NCI-H226 (cell line): ENCODE measurements around the gene TPRA1.

Source experiments
- DNase-seq: peaks from one replicate; pipeline ENCODE4 v3.0.0-alpha.2; 2015

The TPRA1 gene

DNA sequence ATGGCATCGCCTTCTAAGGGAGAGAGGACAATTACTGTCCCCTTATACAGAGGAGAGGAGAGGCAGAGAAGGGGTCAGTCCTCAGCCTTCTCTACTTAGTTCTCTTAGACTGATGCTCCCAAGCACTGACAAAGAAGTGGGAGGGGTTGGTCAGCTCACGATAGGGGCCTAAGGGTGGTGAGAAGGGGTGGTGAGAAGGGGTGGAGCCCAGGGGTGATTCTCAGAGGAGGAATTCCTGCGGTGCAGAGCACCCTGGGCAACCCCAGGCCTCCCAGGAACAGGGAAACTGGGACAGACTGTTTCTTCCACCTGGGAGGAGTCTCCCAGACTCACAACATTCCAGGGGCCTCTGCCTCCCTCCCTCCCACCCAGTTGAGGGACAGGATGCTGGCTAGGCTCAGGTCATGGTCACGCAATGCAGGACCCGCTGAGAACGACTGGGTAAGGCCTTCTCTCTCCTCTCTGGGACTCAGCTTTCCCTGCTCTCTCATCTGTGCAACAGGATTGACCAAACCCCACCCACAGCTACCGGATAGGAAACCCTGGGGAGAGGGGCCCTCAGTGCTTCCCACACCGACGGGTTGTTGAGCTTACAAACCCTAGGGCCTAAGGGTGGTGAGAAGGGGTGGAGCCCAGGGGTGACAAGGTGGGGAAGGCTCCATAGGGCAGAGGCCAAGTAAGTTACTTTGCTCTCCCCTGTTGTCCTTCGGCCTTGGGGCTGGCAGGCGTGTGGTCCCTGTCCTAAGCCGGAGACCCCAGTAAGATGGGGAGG, 1.5 kb downstream of the TPRA1 start:
- DNase-seq = peak; percentile 96

DNA sequence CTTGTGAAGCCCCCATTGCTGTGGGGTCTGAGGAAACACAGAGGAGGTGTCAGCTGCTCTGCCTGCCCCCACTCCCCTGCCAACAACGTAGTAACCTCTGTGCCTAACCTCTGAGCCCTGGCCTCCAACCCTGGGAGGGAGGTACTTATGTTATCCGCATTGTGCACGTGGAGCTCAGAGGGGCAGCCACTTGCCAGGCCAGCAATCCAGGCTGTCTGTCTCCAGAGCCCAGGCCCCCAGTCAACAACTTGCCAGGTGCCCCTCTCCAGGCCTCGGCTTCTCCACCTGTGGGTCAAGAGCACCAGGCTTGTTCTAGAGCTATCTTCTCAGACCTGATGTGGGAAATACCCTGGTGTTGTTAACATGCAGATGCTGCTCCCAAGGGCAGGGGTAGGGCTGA, 2.7 kb downstream of the TPRA1 start:
- no peak for DNase-seq

DNA sequence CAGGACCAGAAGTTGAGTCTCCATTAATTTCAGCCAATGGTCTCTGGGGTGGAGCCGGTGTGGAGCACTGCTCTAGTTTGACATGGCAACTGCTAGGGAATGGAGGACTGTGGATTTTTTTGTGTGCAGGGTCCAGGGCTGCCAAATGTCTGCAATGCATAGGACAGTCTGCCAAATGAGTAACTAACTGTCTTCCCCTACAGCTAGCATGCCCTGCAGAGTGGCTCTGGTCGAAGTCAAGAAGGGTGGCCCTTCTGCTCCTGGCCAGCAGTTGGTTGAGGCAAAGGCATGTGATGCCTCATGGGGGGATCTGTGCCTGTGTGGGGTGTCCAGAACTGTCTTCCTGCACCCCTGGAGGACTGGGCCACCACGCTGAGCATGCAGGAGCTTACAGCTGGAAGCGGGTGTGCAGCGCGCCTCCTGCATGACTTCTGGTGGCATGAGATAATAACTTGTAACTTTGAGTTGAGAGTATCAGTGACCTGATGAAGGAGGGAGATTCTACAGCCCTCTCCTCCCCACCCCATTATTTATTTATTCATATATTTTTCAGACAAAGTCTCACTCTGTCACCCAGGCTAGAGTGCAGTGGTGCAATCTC, 4.6 kb downstream of the TPRA1 start:
- no peak for DNase-seq

DNA sequence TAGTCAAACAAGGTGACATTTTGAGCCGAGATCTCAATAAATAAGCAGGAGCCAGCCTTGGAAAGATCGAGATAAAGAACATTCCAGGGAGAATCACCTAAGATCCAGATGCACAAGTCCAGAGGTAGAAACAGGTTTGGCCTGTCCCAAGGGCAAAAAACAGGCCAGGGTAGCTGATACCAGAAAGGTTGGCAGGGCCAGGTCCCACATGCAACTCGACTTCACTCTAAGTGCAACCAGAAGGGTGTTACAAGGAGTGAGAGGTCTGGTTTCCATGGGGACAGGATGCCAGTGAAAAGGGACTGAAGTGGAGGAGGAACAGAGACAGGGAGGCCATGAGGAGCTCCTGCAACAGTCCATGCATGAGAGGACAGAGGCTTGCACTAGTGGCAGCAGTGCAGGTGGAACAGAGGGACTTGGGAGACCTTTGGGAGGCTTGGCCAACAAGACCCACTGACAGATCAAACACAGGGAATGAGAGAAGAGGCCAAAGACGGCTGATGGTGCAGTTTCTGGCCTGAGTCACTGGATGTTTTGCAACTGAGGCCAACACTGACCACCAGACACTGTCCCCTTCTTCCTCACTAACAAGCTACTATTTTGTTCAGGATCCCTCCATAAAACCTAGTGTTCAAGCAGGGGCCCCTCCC, 5.2 kb downstream of the TPRA1 start:
- DNase-seq = no peak

DNA sequence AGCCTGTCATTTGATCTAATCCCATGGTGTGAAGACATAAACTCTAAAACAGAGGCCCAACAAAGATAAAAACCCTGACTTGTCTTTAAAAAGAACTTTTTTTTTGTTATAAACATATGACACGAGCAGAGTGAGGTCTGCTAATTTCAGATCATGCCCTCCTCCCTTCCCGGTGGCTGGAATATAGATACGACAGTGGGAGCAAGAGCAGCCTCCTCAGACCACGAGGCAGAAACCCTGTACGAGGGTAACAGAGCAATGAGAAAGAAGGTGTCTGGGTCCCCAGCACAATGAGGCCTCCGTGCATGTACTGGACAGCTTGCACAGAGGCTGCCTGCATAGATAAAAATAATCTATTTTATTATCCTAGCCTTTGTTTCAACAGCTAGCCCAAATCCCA, 5.8 kb downstream of the TPRA1 start:
- DNase-seq = no peak

DNA sequence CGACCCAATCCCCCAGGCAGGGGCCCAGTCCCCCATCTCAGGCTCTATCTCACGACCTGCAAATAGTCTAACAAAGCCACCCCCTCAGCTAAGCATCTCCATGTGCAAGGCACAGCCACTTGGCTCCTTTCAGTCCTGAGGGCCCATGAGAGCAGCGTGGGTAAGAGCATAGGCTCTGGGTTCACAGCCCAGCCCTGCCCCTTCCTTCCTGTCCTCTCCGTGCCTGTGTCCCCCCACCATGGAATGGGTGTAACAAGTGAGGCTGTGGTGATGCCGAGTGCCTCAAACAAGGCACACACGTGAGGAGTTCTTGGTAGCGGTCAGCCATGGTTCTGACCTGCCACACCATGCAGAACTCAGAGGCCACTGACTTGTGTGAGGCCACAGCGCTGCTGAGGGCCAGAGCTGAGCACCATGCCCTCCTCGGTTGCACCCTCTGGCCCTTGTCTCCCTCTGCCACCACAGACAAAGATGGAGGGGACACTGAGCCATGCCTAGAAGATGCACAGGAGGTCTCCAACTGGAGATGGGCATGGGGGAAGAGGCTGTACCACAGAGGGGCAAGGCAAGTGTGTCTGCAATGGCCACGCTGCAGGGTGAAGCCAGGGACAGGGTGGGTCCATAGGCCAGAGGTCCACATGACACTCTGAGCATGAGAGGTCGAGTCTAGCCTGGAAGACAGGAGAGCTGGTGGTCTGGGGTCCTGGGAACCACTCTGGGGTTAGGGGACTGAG, 10.0 kb downstream of the TPRA1 start:
- DNase-seq = no peak

DNA sequence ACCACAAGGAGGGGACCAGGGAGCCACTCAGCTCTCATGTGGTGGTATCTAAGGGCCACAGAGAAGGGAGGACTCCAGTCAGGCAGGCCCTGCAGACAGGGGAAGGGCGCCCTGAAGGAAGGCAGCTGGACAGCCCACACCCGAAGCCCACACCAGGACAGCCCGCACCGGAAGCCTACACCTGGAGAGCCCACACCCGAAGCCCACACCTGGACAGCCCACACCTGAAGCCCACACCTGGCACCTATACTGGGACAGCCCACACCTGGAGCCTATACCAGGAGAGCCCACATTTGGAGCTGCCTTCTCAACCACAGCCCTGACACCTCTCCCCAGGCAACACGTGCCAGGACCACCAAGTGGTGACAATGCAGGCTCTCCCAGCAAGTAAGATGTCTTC, 11.7 kb downstream of the TPRA1 start:
- DNase-seq = no peak

DNA sequence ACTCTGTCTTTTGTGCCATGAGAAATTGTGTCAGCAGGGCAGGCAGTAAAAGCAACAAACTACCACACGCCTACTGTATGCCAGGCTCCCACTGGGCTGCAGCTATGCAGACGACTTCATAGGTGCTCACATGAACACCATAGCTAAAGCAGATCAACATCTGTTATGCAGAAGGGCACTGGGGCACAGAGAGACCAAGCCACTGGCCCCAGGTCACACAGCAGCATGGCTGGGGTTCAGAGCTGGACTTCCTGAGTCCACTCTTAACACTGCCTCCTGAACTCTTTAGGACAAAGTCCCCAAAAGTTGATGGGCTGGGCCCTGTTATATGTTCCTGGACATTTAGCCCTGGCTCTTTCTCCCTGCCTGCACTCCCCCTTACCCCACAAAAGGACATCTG, 12.4 kb downstream of the TPRA1 start:
- no peak for DNase-seq

DNA sequence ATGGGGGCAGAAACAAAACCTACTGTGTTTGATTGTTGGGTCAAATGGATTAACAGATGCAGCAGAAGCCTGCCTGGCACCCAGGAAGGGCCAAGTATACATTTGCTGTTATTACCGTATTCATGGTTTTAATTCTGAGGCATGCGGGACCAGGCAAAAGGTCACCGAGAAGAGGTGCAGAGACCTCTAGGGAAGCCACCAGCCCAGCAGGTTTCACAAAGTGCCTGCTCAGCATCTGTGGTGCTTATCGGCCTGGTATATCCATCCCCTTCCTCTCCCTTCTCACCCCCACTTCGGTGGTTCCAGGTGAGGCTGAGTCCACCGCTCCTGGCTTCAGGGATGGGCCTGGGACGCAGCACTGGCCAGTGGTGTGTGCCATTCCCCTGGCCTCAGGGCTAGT, 13.1 kb downstream of the TPRA1 start:
- DNase-seq = no peak

DNA sequence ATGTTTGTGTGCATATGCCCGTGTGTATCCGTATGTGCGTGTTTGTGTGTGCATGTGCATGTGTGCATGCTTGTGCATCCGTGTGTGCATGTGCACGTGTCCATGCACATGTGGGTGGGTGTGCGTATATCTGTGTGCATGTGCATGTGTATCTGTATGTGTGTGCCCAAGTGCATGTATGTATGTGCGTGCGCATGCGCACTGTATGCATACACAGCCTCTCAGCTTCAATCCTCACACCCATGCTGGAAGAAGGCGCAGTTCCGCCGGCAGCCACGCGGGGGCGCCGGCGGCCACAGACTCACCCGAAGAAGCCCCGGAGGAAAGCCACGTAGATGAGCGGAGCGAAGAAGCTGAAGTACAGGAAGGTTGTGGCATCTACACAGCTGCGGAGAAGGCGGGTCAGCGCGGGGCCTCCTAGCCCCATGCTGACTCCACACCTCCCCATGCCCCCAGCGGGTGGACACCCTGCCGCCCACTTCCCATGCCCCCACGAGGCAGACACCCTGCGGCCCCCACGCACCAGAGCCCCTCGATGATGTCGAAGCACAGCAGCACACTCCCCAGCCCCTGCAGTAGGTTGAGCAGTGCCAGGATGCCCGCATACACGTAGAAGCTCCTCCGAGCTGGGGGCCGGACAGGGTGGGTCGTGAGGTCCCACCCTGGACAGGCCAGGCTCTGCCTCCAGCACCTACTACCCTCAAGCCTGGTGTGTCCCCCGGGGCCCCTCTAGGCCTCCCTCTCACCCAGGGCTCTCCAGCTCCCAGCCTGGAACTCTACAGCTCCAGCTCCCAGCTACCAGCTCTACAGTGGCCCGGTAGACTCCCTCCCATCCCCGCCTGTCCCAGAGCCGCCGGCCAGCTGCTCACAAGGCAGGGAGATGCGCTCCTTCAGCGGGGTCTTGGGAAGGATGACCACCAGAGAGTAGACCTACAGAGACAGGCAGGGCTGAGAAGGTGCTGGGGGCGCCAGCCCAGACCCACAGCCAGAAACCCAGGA, 15.4 kb downstream of the TPRA1 start:
- peak; percentile 84 for DNase-seq

DNA sequence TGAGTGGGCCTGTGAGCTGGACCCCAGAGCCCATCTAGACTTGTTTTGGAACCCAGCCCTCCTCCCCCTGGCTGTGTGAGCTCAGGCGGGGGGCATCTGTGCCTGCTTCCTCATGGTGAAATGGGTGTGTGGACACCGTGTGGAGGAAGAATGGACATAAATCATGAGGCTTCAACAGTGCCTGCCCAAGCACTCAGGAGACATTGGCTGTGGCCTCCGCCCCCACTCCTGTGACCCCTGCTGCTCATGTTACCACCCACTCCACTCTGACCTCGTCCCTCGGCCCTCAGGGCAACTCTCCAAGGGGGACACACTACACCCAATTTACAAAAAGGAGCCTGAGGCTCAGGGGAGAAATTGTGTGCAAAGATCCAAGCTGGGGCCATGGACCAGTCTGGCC, 16.6 kb downstream of the TPRA1 start:
- no peak for DNase-seq

DNA sequence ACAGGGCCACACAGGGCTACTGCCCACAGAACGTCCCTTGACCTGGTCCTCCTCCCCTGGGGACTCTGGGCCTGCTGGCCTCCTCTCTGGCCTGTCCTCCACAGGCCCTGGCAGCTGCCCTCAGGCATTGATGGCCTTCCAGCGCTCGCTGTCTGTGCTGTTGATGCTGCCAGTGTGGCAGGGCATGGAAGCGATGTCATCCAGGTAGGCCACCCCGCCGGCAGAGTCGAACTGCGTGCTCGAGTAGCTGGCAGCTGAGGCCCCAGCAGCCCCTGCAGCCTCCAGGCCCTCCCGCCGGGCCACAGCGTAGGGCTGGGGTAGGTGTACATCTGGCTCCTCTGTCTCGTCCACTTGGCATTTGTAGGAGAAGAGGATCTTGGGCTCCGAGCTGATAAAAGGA, 17.1 kb downstream of the TPRA1 start:
- no peak for DNase-seq

DNA sequence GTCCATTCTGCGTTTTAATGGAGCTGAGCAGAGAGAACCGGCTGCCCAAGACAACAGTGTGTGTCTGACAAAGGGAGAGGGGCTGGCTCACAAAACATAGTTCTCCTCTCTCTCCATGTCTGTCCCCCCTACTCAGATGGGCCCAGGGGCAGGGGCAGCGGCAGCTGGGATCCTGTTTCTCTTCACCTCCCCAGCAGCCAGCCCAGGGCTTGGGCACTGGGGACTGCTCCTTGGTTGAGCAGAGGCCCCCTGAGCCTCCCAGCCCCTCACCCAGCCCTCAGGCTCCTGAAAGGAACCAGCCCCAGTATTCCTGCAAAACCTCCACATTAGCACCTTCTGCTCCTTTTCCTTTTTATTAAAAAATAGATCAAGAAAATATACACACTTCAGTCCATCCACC, 17.8 kb downstream of the TPRA1 start:
- DNase-seq = no peak

DNA sequence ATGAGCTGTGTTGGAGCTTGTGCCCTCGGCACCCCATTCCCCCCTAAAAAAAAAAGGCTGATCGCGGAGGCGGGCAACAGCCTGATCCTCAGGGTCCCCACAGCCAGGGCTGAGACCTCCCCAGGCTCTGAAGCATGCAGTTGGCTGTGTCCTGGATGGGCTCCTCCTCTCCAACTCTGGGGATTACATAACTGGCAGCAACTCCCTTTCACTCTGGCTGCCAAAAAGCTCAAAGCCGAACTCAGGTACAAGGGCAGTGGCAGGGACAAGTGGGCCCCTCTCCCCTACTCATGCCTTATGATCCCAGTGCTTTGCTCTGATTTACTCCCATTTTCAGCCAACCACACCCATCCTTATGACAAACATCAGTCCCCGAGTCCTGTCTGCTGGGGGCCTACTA, 18.3 kb downstream of the TPRA1 start:
- no peak for DNase-seq

DNA sequence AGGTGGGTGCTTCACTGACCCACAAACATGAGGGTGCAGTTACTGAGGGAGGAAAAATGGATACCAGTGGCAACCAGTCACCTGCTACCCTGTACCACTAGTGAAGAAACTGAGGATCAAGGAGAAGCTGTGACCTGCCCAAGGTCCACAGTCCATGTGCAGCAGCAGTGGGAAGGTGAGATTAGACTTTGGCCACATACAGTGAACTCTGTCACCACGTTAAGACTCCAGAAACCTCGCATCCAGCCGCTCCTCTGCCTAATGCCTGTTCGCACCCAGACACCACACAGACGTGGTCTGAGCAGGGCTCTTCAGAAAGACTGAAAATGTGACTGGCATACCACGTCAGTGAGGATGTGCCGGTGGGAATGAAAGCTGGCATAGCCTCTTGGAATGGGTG, 20.0 kb downstream of the TPRA1 start:
- no peak for DNase-seq

DNA sequence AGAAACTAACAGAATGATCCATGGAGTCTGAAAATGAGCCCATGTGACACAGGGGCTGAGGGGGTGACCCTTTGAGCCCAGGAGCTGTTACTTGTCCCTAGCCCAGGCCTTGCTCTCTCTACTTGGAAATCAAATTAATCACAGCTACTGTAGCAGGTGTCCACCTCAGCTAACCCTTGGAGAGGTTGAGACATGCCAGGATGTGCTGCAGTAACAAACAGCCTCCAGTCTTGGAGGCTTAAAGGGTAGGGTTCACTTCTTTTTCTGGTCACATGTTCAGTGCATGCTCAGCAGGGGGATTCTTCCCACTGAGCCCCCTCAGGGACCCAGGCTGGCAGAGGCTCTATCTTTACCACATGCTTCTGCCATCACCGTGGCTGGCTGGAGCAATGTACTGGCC, 21.4 kb downstream of the TPRA1 start:
- DNase-seq = no peak

DNA sequence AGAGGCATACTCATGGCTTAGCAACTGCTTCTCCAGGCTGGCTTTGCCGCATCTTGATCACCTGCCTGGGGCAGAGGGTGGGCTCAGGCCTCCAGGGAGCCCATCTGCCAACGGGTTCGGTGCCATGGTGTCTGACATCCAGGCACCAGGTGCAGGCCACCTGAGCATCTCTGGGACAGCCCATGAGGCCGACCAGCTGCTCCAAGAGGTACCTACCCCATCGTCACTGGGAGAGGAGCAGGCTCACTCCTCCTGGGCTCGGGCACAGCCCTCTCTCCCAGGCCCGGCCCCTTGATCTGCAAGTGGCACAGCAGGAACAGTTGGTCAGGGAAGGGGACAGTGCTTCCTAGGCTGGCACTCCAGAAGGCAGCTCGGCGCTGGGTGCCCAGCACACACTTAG, 21.9 kb downstream of the TPRA1 start:
- no peak for DNase-seq

DNA sequence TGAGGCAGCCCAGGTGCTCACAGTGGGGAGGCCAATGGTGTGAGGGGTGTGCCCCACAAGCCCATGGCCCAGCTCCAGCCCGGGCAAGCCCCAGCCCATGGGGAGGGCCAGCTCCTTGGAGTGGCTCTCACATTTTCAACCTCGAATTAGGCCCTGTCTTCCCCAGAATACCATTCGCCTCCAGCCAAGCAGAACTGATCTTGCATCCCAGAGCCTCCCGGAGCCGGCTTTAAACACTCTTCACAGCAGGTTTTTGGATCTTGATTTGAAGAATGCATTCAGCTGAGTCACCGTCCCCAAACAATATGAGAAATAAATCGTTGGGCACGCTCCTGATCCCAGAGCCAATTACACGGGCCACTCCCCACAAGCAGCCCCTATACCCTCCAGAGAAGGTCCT, 23.7 kb downstream of the TPRA1 start:
- no peak for DNase-seq

DNA sequence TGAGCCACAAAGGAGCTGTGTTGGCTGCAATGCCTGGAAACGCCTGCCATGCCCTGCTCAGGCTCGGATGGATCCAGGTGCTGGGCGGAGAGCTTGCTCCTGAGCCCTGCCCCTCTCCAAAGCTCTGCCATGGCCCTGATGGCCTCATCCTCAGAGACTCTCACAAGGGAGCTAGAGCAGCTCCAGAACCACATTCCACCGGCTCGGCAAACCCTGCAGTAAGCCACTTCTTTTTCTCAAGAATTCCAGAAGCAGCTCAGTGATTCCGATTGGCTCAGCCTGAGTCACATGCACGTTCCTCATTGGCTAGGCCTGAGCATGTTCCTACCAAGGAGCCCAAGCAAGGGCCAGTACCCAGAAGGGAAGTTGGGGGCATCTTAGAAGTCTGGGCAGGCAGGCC, 24.8 kb downstream of the TPRA1 start:
- no peak for DNase-seq

DNA sequence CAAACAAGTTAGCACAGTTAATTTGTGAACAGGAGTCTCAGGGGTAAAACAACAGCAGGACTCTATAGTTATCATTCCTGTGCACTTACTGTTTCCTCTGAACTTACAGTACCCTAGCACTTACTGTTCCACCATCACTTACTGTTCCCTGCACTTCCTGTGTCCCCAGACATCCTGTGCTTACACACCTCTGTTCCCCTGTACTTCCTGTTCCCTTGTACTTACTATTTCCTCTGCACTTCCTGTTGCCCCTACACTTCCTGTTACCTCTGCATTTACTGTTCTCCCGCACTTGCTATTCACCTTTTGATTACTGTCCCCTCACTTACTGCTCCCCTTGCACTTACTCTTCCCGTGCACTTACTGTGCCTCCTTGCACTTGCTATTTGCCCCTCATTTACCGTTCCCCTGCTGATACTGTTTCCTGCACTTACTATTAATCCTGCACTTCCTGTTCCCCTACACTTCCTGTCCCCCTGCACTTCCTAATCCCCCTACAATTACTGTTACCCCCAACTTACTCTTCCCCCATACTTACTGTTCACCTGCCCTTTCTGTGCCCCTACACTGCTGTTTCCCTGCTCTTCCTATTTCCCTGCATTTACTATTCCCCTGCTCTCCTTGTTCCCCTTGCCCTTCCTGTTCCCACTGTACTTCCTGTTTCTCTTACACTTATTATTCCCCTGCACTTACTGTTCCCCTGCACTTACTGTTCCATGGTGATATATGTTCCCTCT, 30.3 kb downstream of the TPRA1 start:
- no peak for DNase-seq

DNA sequence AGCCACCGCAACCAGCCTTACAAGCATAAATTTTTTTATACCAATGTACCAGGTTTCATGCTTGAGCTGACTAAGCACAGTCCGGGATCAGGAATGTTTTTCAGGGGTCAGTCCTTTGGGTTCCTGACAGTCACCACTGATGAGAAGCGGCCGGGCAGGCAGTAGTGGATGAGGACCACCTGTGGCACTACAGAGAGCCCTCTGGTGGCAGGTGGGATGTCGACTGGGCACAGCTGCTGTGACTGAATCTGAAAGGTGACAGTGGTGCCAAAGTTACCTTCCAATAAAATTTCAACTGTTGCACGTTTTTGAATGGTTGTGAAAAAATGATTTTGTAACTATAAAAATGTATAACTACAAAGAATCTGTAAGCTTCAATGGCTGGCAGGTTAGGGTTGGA, 34.0 kb downstream of the TPRA1 start:
- no peak for DNase-seq

DNA sequence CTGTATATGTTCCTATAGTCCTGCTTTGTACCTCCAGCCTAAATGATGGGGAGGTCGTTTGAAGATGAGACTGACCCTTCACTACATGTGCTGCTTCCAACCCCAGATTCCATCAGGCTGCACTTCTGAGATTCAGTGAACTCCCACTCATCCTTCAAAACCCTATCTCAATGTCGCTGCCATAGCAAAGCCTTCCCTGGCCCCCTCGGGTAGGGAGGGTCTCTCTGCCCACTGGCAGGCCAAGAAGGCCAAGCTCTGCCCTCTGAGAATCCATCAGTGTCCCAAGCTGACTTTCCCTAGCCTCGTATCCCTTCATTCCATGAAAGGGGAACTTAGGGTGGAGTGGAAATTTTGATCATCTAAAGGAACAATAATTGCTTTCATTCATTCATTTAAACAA, 35.4 kb downstream of the TPRA1 start:
- no peak for DNase-seq
